Measurements from ENCODE around the gene ALKAL2.

The ALKAL2 gene

GRCh38 chr2:271917-272316 lies 16.0 kb downstream of the ALKAL2 start:
- no peak for DNase-seq (ENCODE audit: low read depth in 1 of 2, low spot score in 1 of 2)

- no peak for DNase-seq (ENCODE audit: low read depth in 1 of 2, low spot score in 1 of 2)
Measured at GRCh38 chr2:270861-271260, 17.0 kb downstream of the ALKAL2 start.

GRCh38 chr2:269356-270030 lies 18.4 kb downstream of the ALKAL2 start:
- DNase-seq (ENCODE audit: low read depth in 1 of 2, low spot score in 1 of 2) = no peak

DNA sequence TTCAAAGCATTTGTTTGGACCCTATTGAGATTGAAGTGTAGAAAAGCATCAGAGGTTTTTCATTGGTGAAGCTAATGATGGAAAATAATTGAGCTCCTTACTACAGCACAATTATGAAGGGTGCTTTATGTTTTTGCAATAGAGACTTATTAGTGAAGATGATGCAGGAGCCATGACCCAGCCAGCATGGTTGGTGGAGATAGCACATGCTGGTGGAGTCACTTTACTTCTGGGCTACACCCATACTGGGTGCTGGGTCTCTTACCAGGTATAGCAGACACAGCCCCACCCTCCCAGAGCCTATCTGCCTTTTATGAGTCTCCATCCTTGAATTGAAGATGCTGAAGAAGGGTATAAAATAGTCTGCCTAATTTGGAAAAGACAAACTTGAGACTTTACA lies 19.6 kb downstream of the ALKAL2 start:
- DNase-seq (ENCODE audit: low read depth in 1 of 2, low spot score in 1 of 2) = no peak

GRCh38 chr2:264493-265468 lies 23.1 kb downstream of the ALKAL2 start, which contains the start of gene ACP1:
TSS of gene ACP1 (plus strand) at chr2:264947. CDS start at chr2:264965, 18 bp downstream.
- peak; percentile 83 to 93 for DNase-seq (ENCODE audit: low read depth in 1 of 2, low spot score in 1 of 2)

DNA sequence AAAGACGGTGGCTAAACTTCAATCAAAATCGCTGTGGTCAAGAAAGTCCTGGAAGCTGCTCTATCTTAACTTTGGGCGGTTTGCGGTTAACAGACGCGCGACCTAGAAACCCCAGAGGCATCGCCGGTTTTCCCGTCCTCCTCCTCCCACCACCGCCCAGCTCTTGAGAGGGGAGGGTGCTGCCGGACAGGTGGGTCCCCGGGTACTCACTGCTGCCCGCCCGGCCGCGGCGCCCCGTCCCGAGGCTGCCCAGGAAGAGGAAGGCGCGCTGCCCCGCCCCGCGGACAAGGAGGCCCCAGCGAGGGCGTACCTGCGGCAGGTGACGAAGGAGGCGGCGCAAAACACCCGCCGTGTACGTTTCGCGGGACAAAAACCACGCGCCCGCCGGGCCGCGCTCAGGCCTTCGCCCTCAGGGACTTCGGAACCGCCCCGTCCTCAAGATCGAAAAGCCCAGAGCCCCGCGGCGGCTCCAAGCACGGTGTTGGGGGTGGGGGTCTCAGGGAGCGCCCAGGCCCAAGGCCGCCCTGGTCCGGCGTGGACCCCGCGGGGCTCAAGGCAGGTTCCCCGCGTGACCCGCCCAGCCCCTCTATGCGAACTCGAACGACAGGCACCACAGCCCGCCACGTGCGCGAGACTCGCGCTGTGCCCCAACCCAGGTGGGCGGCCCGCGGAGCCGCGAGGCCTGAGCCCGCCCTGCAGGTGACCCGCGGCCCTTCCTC lies 24.0 kb downstream of the ALKAL2 start, which contains the start of gene SH3YL1:
SH3YL1 (minus strand) TSS at position 259 of the 719 bp plus-strand sequence; CDS start at position 211, 48 bp downstream.
- DNase-seq (ENCODE audit: low read depth in 1 of 2, low spot score in 1 of 2) = peak; percentile 13 to 26

DNA sequence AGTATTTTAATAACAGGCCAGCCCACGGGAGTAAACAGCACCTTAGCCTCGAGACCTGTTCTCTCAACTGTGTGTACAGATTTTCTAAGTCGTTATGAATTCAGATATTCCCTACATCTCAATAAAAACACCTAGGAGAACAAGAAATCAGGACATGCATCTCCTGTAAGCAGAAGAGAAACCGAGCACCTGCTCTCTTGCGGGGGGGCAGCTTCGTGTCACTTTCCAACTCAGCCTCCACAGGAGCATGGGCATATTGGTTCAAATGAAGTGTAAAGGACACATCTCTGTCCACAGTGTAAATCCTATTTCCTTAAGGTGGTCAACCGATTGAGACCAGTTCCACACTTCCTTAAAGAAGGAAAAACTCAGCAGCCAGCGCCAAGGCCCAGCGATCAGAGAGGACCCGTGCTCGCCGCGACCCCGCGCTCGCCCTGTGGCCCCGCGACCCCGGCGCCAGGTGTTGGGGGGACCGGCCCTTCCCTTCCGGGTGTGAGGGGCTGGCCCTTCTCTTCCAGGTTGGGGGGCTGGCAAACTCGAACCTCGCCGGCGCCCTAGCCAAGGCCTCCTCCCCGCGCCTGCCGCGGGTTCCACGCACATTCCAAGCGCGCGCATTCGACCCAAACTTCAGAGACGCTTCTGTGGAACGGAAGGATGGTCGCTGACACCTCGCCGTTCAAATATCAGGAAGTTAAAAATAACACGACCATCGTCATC lies 24.7 kb downstream of the ALKAL2 start:
- no peak for DNase-seq (ENCODE audit: low read depth in 1 of 2, low spot score in 1 of 2)

DNA sequence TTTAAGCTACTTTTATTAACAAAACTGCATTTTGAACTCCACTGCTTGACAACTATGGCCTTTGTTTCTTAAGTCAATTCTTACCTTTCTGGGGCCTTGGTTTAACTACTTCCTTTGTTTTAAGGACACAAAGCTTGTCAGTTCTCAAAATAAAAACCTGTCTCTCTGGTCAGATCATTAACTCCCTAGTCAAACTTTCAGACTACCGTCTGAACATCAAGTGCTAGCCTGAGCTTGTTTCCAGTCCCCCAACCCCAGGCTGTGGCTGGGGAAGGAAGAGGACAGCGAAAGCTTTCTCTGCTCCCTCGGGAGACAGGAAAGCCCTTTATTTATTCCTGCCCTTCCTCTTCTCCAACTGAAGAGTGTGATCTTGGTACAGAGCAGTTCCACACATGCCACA lies 25.8 kb downstream of the ALKAL2 start:
- no peak for DNase-seq (ENCODE audit: low read depth in 1 of 2, low spot score in 1 of 2)

DNA sequence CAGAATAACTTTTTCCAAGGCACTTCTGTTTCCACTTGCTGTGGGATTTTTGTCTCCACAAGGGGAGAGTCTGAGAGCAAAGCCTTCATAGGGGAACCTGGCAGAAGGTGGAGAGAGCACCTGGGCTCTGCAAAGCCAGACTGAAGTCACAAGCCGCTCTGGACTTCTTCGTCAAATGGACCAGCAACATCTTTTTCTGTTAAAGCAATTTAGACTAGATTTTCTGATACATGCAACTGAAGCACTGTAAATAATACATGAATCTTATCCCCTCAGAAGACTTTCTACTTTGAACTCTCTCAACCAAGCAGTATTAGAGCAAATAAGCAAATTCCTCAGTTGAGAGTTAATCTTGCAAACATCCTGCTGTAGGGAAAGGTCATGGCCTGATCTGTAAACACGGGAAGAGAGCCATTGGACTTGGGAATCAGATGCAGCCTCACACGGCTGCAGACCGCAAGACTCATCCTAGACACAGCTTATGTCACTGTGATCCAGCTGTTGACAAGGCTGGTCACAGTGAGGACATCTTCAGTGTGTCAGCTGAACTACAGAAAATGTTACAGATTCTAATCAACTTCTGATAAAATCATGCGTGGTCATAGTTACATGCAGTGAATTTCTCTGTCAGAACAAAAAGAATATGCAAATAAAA lies 27.3 kb downstream of the ALKAL2 start:
- DNase-seq (ENCODE audit: low read depth in 1 of 2, low spot score in 1 of 2) = no peak

GRCh38 chr2:259789-260331 lies 28.0 kb downstream of the ALKAL2 start:
- no peak for DNase-seq (ENCODE audit: low read depth in 1 of 2, low spot score in 1 of 2)

- no peak for DNase-seq (ENCODE audit: low read depth in 1 of 2, low spot score in 1 of 2)
Measured at GRCh38 chr2:258933-259332, 29.0 kb downstream of the ALKAL2 start.

- DNase-seq (ENCODE audit: low read depth in 1 of 2, low spot score in 1 of 2) = no peak
Measured at GRCh38 chr2:257842-258241, 30.0 kb downstream of the ALKAL2 start.

- DNase-seq (ENCODE audit: low read depth in 1 of 2, low spot score in 1 of 2) = no peak
Measured at GRCh38 chr2:257429-257828, 30.5 kb downstream of the ALKAL2 start.

- no peak for DNase-seq (ENCODE audit: low read depth in 1 of 2, low spot score in 1 of 2)
Measured at GRCh38 chr2:256094-256493, 31.8 kb downstream of the ALKAL2 start.

DNA sequence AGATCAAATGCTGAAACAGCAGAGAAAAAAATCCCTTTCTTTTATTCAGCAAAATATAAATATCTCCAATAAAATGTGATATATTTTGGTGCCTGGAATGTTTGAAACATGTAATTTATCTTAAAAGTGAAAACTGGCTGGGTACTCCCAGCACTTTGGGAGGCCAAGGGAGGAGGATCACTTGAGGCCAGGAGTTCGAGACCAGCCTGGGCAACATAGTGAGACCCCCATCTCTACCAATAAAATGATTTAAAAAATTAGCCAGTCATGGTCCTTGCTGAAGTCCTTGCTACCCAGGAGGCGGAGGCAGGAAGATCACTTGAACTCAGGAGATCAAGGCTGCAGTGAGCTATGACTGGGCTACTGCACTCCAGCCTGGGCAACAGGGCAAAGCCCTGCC lies 32.7 kb downstream of the ALKAL2 start:
- DNase-seq (ENCODE audit: low read depth in 1 of 2, low spot score in 1 of 2) = no peak

DNA sequence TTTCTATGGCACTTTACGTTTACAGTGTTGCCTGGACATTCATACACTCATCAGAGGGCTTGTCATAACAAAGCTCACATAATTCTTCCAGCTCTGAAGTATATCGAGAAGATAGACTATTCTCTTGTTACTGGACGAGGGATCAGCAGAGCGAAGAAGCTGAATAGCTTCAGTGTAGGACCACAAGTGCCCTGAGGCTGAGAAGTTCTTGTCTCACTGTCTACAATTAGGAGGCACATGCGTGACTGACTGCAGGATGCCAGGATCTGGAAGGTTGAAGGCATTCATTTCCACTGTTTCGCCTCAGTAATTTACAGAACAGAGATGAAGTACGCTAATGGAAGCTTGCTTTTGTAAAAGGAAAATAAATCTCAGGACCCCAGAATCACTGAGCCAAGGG lies 33.6 kb downstream of the ALKAL2 start:
- DNase-seq (ENCODE audit: low read depth in 1 of 2, low spot score in 1 of 2) = no peak

DNA sequence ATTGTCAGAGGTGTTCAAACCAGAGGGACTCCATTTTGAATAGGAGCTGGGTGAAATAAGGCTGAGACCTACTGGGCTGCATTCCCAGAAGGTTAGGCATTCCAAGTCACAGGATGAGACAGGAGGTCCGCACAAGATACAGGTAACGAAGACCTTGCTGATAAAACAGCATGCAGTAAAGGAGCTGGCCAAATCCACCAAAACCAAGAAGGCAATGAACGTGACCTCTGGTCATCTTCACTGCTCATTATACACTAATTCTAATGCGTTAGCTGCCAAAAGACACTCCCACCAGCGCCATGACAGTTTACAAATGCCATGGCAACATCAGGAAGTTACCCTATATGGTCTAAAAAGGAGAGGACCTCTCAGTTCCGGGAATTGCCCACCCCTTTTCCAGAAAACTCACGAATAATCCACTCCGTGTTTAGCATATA lies 34.7 kb downstream of the ALKAL2 start:
- no peak for DNase-seq (ENCODE audit: low read depth in 1 of 2, low spot score in 1 of 2)

DNA sequence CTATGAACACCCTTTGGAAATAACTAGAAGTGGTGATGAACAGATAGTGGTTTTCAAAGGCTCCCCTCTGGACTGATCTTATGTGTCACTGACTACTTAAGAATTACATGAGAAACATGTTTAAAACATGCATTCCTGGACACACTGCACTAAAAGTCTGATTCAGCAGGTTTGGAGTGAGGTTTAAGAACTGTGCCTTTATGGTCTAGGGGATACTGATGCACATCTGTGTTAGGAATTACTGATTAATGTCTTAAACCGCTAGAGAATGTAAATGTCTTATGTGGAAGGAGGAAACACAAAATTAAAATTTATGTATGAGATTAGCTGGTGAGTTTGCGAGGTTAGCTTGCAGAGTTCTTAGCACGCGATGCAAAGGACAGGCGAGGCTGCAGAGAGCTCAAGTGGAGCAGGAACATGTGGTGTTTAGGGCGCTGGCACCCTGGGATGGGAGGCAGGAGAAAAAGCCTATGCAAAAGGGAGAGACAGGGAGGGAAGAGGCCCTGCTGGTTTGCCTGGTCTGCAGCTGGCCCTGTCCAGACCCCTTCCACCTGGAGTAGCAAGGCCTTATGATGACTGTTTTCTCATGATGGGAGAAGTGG lies 35.8 kb downstream of the ALKAL2 start:
- DNase-seq (ENCODE audit: low read depth in 1 of 2, low spot score in 1 of 2) = no peak

DNA sequence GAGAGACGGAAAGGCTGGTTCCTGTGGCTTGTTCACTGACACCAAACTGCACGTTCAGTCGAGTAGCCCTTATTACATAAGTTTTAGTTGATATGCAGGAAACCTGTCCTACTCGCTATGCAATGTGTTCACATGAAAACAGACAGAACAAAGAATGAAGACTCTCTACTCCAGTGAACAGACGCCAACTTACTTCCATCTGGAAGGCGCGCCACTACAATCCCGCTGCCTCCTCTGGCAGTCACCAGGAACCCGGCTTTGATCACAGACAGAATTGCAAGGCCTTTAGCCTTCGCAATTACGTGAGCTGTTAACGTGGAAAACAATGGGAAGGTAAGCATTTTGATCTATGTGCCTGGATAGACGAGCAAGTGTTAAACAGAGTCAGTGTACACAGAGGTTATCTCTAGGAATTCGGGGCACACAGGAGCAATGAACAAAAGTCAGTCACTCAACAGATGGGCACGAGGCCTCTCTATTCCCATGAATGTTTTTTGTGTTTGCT lies 38.3 kb downstream of the ALKAL2 start:
- no peak for DNase-seq (ENCODE audit: low read depth in 1 of 2, low spot score in 1 of 2)
